Uterus (tissue), 4 donors: ENCODE results near the gene PTX4. TPM values are rescaled to one million over a fixed set of nuclear protein-coding genes. Genes with fewer than 3 reads are reported as not detected.

Experiments used
- DNase-seq, 2 donors: peaks; one replicate each; pipeline ENCODE4 v3.0.0-alpha.2; 2019 to 2020
- H3K27ac ChIP-seq, 2 donors: fragments of 200-600 bp; sonication (generic); 1 replicate in 1 of 2; 2 replicates in 1 of 2; pipeline ENCODE4 v1.5.1; 2016 to 2018
- H3K27me3 ChIP-seq, 2 donors: fragments of 200-600 bp; sonication (generic); one replicate each; pipeline ENCODE4 v1.5.1; 2018 to 2019; ENCODE audit warnings: control low read depth in 1 of 2
- H3K36me3 ChIP-seq, 2 donors: fragments of 200-600 bp; sonication (generic); one replicate each; pipeline ENCODE4 v1.5.1; 2019; ENCODE audit warnings: control low read depth in 1 of 2
- H3K4me1 ChIP-seq, 2 donors: fragments of 200-600 bp; sonication (generic); one replicate each; pipeline ENCODE4 v1.5.1; 2018 to 2019; ENCODE audit warnings: control low read depth in 1 of 2
- H3K4me3 ChIP-seq, 2 donors: fragments of 200-600 bp; sonication (generic); 1 replicate in 1 of 2; 2 replicates in 1 of 2; pipeline ENCODE4 v1.5.1; 2018 to 2019; ENCODE audit warnings: mild to moderate bottlenecking in 1 of 2
- H3K9me3 ChIP-seq, 2 donors: fragments of 200-600 bp; sonication (generic); one replicate each; pipeline ENCODE4 v1.5.1; 2019; ENCODE audit warnings: control low read depth in 1 of 2
- CTCF ChIP-seq, 4 experiments: fragments of 200-600 bp in 2 of 4; fragments of 450-650 bp in 2 of 4; sonication (generic) in 2 of 4; IDR thresholded peaks; one replicate each; pipeline ENCODE4 v1.5.1; 2016 to 2019; ENCODE audit warnings: antibody characterized with exemption in 4 of 4, mild to moderate bottlenecking in 2 of 4, moderate library complexity in 1 of 4
- POLR2A ChIP-seq, 2 donors: fragments of 450-650 bp; IDR thresholded peaks; one replicate each; pipeline ENCODE4 v1.6.1; 2016; ENCODE audit warnings: antibody characterized with exemption in 2 of 2, mild to moderate bottlenecking in 1 of 2, moderate library complexity in 1 of 2
- intact Hi-C: fragments of 100-400 bp; cut with DNase I; formaldehyde crosslinking; loops from one replicate; pipeline ENCODE4 v1.15.1; 2023; ENCODE audit warnings: low total_unique reads
- total RNA-seq, 4 donors: library from RNA; depleted of rRNA in 3 of 4; stranded (reverse); fragments of >200 nt in 3 of 4; gene quantifications; one replicate each; pipeline versions ENCODE4 v1.1.0 to v1.2.4, GENCODE V29; 2014 to 2023
- donor health status: DM: yes; HTN: yes; CAD: no.

Gene PTX4
- total RNA-seq, 4 donors from 2014 or later: 0.28 to 0.52 TPM; not detected in 2

GRCh38 chr16:1435921-1436697 lies 52.6 kb downstream of the PTX4 start:
- DNase-seq: no peak
- TF ChIP-seq POLR2A (IDR thresholded peaks at IDR 0.05) (no peak), CTCF (IDR thresholded peaks at IDR 0.05) (no peak)
- Histone ChIP-seq H3K4me3 (no peak overlapping the region), H3K27ac (no peak overlapping the region), H3K4me1 (no peaks in the 10 kb centered on the region), H3K9me3 (no peaks in the 10 kb centered on the region), H3K36me3 (no peaks in the 10 kb centered on the region), H3K27me3 (no peaks in the 10 kb centered on the region)
- intact Hi-C loops: no loop called here

Other genes starting within 250 kb of the PTX4 start
- gene TPSAB1, start 248.2 kb downstream of the PTX4 start, total RNA-seq: 10 to 100 TPM in 3 of 4 donors, 1 to 10 TPM in 1; 3.9 to 96.2 (median 14.2) TPM
- 1 to 10 TPM in 1 of 4 donors, under 1 TPM in 1, not detected in 2; 0.52 to 2.8 TPM for gene TPSD1, start 232.9 kb downstream of the PTX4 start, total RNA-seq
- 100 to 1,000 TPM in 1 of 4 donors, 10 to 100 TPM in 3; 25.9 to 133 (median 63.0) TPM for gene UBE2I, start 179.3 kb downstream of the PTX4 start, total RNA-seq
- 1 to 10 TPM in 3 of 4 donors, under 1 TPM in 1; 0.59 to 5.5 (median 3.5) TPM for gene BAIAP3, start 155.3 kb downstream of the PTX4 start, total RNA-seq
- 100 to 1,000 TPM in 1 of 4 donors, 10 to 100 TPM in 3; 15.9 to 101 (median 30.8) TPM for gene TSR3, start 137.1 kb downstream of the PTX4 start, total RNA-seq
- 10 to 100 TPM; 28.4 to 95.9 (median 48.6) TPM for gene GNPTG, start 137.0 kb downstream of the PTX4 start, total RNA-seq
- gene UNKL, start 74.2 kb downstream of the PTX4 start, total RNA-seq: 10 to 100 TPM; 13.5 to 63.3 (median 27.6) TPM
- gene UQCC4, start 68.2 kb downstream of the PTX4 start, total RNA-seq: 10 to 100 TPM in 3 of 4 donors, 1 to 10 TPM in 1; 8.0 to 90.2 (median 21.4) TPM
- gene PERCC1, start 57.9 kb downstream of the PTX4 start, total RNA-seq: not detected
- gene CCDC154, start 44.4 kb downstream of the PTX4 start, total RNA-seq: 1 to 10 TPM in 1 of 4 donors, under 1 TPM in 2, not detected in 1; 0.48 to 5.3 (median 0.51) TPM
- 100 to 1,000 TPM in 1 of 4 donors, 10 to 100 TPM in 3; 21.5 to 145 (median 57.2) TPM for gene CLCN7, start 13.9 kb downstream of the PTX4 start, total RNA-seq
- 10 to 100 TPM in 3 of 4 donors, 1 to 10 TPM in 1; 4.9 to 59.1 (median 39.0) TPM for gene TELO2, start 4.4 kb upstream of the PTX4 start, total RNA-seq
- gene TMEM204, start 44.7 kb upstream of the PTX4 start, total RNA-seq: 10 to 100 TPM; 24.8 to 45.3 (median 39.3) TPM
- gene IFT140, start 123.1 kb upstream of the PTX4 start, total RNA-seq: 10 to 100 TPM in 3 of 4 donors, 1 to 10 TPM in 1; 6.2 to 68.2 (median 34.1) TPM
- 10 to 100 TPM in 2 of 4 donors, 1 to 10 TPM in 2; 2.6 to 25.5 (median 8.6) TPM for gene CRAMP1, start 123.4 kb upstream of the PTX4 start, total RNA-seq
- gene JPT2, start 189.3 kb upstream of the PTX4 start, total RNA-seq: 10 to 100 TPM; 10.6 to 59.0 (median 39.6) TPM
- gene MAPK8IP3, start 217.3 kb upstream of the PTX4 start, total RNA-seq: 100 to 1,000 TPM in 1 of 4 donors, 10 to 100 TPM in 3; 17.4 to 113 (median 77.8) TPM